ENCODE results near the gene TMC7. TPM values are rescaled to one million over a fixed set of nuclear protein-coding genes. Genes with fewer than 3 reads are reported as not detected.

Gene TMC7
- total RNA-seq, 1 donor from 2014 or later, result 1.1 TPM

DNA sequence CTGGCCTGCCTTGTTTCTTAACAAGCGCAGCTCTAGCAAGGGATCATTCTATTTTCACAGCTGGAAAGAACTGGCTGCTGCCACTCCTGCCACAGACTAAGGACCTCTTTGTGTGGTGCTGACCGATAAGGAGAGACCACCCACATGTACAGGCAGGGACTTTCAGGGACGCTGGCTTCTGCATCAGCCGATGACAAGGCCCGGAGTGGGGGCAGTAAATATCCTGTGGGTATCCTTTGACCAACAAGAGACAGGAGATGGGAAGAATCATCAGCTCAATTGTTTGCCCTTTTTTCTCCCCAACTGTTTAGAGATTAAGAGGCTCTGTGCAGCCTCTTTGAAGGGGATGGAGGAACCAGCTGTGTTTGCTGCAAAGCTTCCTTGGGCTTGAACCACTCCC, 120.9 kb downstream of the TMC7 start:
- intact Hi-C loops (cut with micrococcal nuclease), result no loop called here
- ATAC-seq (no peak), DNase-seq (no peak)

DNA sequence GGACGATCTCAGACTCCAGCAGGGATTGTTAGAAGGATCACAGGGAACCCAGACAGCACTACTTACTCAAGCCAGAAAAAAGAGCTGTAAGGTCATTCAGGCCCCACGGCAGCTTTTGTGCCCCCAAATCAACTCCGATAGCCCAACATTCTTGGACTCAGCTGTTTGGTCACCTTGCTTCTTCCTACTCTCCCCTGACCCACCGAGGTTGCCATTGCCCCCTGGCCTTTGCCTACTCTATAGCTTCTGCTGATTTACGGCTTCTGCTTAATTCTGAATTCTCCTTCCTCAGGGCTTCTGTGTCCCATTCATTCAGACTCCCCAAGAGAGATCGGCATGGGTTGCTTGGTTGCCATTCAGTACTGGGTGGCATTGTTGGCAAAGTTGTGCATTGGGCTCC, 121.4 kb downstream of the TMC7 start:
- intact Hi-C loops (cut with micrococcal nuclease), result no loop called here
- DNase-seq, result no peak
- no peak for ATAC-seq

GRCh38 chr16:19105891-19106624, 122.3 kb downstream of the TMC7 start:
- DNase-seq (peak; percentile 41), ATAC-seq (peak; percentile 28)
- intact Hi-C loops (cut with micrococcal nuclease), result no loop called here

GRCh38 chr16:19106625-19107020, 122.9 kb downstream of the TMC7 start:
- ATAC-seq (no peak), DNase-seq (no peak)
- intact Hi-C loops (cut with micrococcal nuclease), result no loop called here

GRCh38 chr16:19108409-19109287, 124.9 kb downstream of the TMC7 start:
- intact Hi-C loops (cut with micrococcal nuclease), result no loop called here
- ATAC-seq (no peak), DNase-seq (no peak)

- ATAC-seq, result no peak
- intact Hi-C loops (cut with micrococcal nuclease), result no loop called here
- no peak for DNase-seq
Observed at GRCh38 chr16:19109288-19109664, 125.5 kb downstream of the TMC7 start.

DNA sequence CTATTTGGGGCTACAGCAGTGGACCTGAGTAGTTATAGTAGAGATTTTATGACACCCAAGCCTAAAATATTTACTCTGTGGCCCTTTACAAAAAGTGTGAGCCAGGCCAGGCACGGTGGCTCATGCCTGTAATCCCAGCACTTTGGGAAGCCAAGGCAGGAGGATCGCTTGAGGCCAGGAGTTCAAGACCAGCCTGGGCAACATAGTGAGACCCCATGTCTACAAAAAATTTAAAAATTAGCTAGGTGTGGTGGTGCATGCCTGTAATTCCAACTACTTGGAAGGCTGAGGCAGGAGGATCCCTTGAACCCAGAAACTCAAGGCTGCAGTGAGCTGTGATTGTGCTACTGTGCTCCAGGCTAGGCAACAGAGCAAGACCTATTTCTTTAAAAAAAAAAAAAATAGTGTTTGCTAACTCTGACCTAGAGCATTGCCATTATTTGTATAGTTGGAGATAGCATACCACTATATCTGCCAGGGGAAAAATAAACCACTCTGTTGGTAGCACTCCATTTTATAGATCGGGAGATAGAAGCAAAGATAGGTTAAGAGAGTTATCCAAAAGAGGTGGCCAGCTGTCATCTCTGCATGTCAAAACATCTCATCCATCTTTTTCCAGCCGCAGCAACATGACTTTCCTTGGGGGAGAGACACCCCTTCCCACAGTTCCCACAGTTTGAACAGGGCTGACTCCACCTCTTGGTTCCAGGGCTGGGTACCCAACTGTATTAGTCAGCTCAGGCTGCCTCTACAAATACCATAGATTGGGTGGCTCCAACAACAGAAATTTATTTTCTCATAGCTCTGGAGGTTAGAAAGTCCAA, 127.0 kb downstream of the TMC7 start:
- no peak for DNase-seq
- ATAC-seq, result no peak
- intact Hi-C loops (cut with micrococcal nuclease), result no loop called here

DNA sequence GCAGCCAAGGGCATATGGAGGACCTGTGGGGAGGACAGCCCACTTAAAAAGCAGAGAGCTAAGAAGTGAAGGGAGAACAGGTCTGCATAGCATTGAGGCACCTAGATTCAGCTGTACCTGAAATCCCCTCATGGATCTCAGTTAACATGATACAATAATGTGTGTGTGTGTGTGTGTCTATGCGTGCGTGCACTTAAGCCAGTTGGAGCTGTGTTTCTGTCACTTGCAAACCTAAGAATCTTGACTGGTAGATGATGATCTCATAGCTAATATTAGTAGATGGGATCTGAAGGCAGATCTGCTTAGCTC, 128.3 kb downstream of the TMC7 start:
- no peak for DNase-seq
- ATAC-seq, result no peak
- intact Hi-C loops (cut with micrococcal nuclease), result no loop called here

Other genes with a start within 250 kb of the TMC7 start
- 683 TPM for gene RPS15A, start 193.6 kb upstream of the TMC7 start, total RNA-seq
- 25.9 TPM for gene ARL6IP1, start 182.4 kb upstream of the TMC7 start, total RNA-seq
- gene SMG1, start 57.5 kb upstream of the TMC7 start, total RNA-seq, result 42.5 TPM
- 40.1 TPM for gene COQ7, start 83.7 kb downstream of the TMC7 start, total RNA-seq
- gene ITPRIPL2, start 130.0 kb downstream of the TMC7 start, total RNA-seq, result 12.3 TPM
- 0.64 TPM for gene SYT17, start 184.3 kb downstream of the TMC7 start, total RNA-seq